CD4-positive, alpha-beta T cell treated with Interferon gamma for 1 hour (primary cell): Measurements from ENCODE around the gene BEND3.
"Not testable (repeated sequence)": the region's sequence is repeated elsewhere in the genome, so short reads cannot be mapped to it uniquely, and the experiment has no call there.

Experiments used
- DNase-seq: peaks from one replicate; pipeline ENCODE4 v3.0.0-alpha.2; 2020

The BEND3 gene

GRCh38 chr6:107021446-107022185 is 93.7 kb downstream of the BEND3 start:
- DNase-seq = no peak

GRCh38 chr6:107020239-107020638 is 95.1 kb downstream of the BEND3 start:
- no peak for DNase-seq

DNA sequence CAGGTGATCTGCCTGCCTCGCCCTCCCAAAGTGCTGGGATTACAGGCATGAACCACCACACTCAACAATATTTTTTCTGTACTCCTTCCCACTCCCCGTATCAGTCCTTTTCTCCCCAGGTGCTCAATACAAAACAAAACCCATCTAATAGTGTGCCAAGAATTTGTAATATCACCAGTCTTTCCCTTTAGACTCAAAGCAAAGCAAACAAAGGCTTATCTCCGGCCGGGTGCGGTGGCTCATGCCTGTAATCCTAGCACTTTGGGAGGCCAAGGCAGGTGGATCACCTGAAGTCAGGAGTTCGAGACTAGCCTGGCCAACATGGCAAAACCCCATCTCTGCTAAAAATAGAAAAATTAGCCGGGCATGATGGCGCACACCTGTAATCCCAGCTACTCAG is 95.7 kb downstream of the BEND3 start:
- not testable (repeated sequence) for DNase-seq

DNA sequence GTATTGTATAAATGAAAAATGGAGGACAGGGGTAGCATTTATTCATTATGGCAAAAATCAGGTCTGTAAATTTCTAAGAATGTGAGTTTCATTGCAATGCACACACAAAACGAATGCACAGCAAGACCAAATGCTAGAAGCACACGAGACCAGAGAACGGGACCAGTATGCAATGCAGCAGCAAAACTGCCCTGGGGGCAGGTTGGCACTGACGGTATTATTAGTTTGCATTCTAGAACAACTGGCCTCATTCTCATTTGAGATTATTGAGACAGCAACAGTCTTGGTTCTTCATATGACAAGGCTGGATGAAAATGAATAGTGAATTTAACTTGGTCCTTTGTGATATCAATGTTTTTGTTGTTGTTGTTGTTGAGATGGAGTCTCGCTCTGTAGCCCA is 96.3 kb downstream of the BEND3 start:
- no peak for DNase-seq
